ENCODE data around the gene CNNM4.
"Not testable (repeated sequence)": the region's sequence is repeated elsewhere in the genome, so short reads cannot be mapped to it uniquely, and the experiment has no call there.

The CNNM4 gene

GRCh38 chr2:96792772-96793749 lies 32.4 kb downstream of the CNNM4 start:
- DNase-seq (ENCODE audit: low spot score), result no peak

GRCh38 chr2:96795076-96795475 lies 34.4 kb downstream of the CNNM4 start:
- no peak for DNase-seq (ENCODE audit: low spot score)

- not testable (repeated sequence) for DNase-seq (ENCODE audit: low spot score)
These were observed 35.8 kb downstream of the CNNM4 start for GRCh38 chr2:96796497-96796896.

- DNase-seq (ENCODE audit: low spot score), result no peak
These were observed 36.4 kb downstream of the CNNM4 start for GRCh38 chr2:96797066-96797625.

GRCh38 chr2:96798733-96799622 lies 38.3 kb downstream of the CNNM4 start:
- no peak for DNase-seq (ENCODE audit: low spot score)

GRCh38 chr2:96799623-96799935 lies 38.9 kb downstream of the CNNM4 start:
- DNase-seq (ENCODE audit: low spot score), result no peak

- no peak for DNase-seq (ENCODE audit: low spot score)
These were observed 39.6 kb downstream of the CNNM4 start for GRCh38 chr2:96800061-96801004.

- peak; percentile 82 for DNase-seq (ENCODE audit: low spot score)
These were observed 40.5 kb downstream of the CNNM4 start for GRCh38 chr2:96801005-96801785.

GRCh38 chr2:96801786-96802595 lies 41.3 kb downstream of the CNNM4 start:
- DNase-seq (ENCODE audit: low spot score), result no peak

GRCh38 chr2:96802721-96803120 lies 42.0 kb downstream of the CNNM4 start:
- DNase-seq (ENCODE audit: low spot score), result no peak

- DNase-seq (ENCODE audit: low spot score), result no peak
These were observed 44.3 kb downstream of the CNNM4 start for GRCh38 chr2:96804986-96805385.

GRCh38 chr2:96805946-96806345 lies 45.2 kb downstream of the CNNM4 start:
- not testable (repeated sequence) for DNase-seq (ENCODE audit: low spot score)

GRCh38 chr2:96806468-96807126 lies 45.9 kb downstream of the CNNM4 start:
- no peak for DNase-seq (ENCODE audit: low spot score)

- no peak for DNase-seq (ENCODE audit: low spot score)
These were observed 46.4 kb downstream of the CNNM4 start for GRCh38 chr2:96807127-96807471.

- no peak for DNase-seq (ENCODE audit: low spot score)
These were observed 47.6 kb downstream of the CNNM4 start for GRCh38 chr2:96808176-96808837.

GRCh38 chr2:96809216-96809882 lies 48.6 kb downstream of the CNNM4 start:
- DNase-seq (ENCODE audit: low spot score), result no peak

GRCh38 chr2:96809951-96810782 lies 49.5 kb downstream of the CNNM4 start:
- no peak for DNase-seq (ENCODE audit: low spot score)

All from GM03348 (cell line).